ENCODE results near the gene DCLK2.

The DCLK2 gene

DNA sequence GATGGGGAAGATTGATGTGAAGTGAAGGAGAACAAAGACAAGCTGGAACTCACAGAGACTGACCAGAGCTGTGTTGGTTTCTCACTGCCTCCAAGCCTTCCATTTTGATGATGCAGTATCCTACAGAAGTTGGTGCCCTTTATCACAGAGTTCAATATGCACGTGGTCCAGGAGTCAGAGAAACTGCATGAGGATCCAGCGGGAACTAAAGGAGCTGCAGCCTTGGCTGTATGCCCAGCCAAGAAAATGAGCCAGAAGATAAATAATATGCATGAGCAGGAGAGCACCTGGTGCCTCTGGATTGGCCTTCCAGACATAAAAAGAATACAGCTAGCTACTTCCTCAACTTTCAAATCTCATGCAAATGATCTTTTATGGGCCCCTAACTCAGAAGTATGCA lies 44.3 kb upstream of the DCLK2 start:
- Histone ChIP-seq H3K27me3 (ENCODE audit: insufficient read depth, low read length) (no peaks in the 10 kb centered on the region), H3K9me2 (ENCODE audit: low read depth, low read length) (no peaks in the 10 kb centered on the region), H3K4me3 (ENCODE audit: low read depth, low read length, poor library complexity, severe bottlenecking) (no peak overlapping the region), H3K4me2 (ENCODE audit: low read length) (no peak overlapping the region), H2AFZ (ENCODE audit: low read length) (no peak overlapping the region), H4K20me1 (ENCODE audit: insufficient read depth, low read length) (no peaks in the 10 kb centered on the region), H3K79me2 (ENCODE audit: insufficient read depth, low read length) (no peaks in the 10 kb centered on the region), H3F3A (ENCODE audit: insufficient read depth, low read length) (no peaks in the 10 kb centered on the region), H3K36me3 (ENCODE audit: insufficient read depth, low read length) (no peaks in the 10 kb centered on the region), H3K9me3 (ENCODE audit: low read length) (no peaks in the 10 kb centered on the region), H3K4me1 (ENCODE audit: insufficient read depth, low read length, severe bottlenecking) (peaks cover 16% of the 10 kb centered on the region), H3K9ac (ENCODE audit: low read length) (no peak overlapping the region), H3K27ac (ENCODE audit: low read depth, low read length, poor library complexity, severe bottlenecking) (no peak overlapping the region)
- TF ChIP-seq, protein P1, sequence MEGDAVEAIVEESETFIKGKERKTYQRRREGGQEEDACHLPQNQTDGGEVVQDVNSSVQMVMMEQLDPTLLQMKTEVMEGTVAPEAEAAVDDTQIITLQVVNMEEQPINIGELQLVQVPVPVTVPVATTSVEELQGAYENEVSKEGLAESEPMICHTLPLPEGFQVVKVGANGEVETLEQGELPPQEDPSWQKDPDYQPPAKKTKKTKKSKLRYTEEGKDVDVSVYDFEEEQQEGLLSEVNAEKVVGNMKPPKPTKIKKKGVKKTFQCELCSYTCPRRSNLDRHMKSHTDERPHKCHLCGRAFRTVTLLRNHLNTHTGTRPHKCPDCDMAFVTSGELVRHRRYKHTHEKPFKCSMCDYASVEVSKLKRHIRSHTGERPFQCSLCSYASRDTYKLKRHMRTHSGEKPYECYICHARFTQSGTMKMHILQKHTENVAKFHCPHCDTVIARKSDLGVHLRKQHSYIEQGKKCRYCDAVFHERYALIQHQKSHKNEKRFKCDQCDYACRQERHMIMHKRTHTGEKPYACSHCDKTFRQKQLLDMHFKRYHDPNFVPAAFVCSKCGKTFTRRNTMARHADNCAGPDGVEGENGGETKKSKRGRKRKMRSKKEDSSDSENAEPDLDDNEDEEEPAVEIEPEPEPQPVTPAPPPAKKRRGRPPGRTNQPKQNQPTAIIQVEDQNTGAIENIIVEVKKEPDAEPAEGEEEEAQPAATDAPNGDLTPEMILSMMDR (IDR thresholded peaks at IDR 0.05; ENCODE audit: low read length), result no peak
- TF ChIP-seq EZH2 (IDR thresholded peaks at IDR 0.05; ENCODE audit: borderline replicate concordance, low read length), result no peak

DNA sequence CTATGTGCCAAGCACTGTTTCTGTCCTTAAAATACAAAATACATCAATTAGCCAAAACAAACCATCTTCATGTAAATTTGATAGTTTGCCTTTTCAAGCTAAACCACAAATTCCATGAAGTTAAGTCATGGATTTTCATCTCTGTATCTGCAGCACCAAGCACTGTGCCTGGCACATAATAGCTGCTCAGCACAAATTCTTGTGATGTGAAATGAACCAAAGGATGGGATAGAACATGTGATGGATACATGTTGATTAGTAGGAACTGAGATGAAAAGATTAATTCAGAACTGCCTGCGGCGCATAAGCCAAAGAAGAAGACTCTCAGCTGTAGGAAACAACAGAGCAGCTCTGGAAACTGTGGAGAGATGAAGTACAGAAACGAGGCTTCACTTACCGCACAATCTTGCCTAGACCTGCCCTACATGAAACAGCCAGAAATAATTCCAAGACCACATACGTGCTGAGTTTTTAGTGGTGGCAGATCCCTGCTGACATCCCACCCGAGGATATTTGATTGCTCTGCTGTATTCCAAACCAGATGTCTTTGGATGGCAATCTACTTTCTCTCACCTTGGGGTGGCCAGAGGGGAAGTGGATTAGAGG lies 40.9 kb upstream of the DCLK2 start:
- Histone ChIP-seq H3K4me2 (ENCODE audit: low read length) (no peak overlapping the region), H3K9ac (ENCODE audit: low read length) (no peak overlapping the region), H3K4me3 (ENCODE audit: low read depth, low read length, poor library complexity, severe bottlenecking) (no peak overlapping the region), H3K79me2 (ENCODE audit: insufficient read depth, low read length) (no peaks in the 10 kb centered on the region), H3K27me3 (ENCODE audit: insufficient read depth, low read length) (no peaks in the 10 kb centered on the region), H3K9me2 (ENCODE audit: low read depth, low read length) (no peaks in the 10 kb centered on the region), H4K20me1 (ENCODE audit: insufficient read depth, low read length) (no peaks in the 10 kb centered on the region), H3F3A (ENCODE audit: insufficient read depth, low read length) (no peaks in the 10 kb centered on the region), H2AFZ (ENCODE audit: low read length) (no peak overlapping the region), H3K9me3 (ENCODE audit: low read length) (no peaks in the 10 kb centered on the region), H3K36me3 (ENCODE audit: insufficient read depth, low read length) (no peaks in the 10 kb centered on the region), H3K27ac (ENCODE audit: low read depth, low read length, poor library complexity, severe bottlenecking) (peak overlapping the region; percentile 83), H3K4me1 (ENCODE audit: insufficient read depth, low read length, severe bottlenecking) (peaks cover 31% of the 10 kb centered on the region)
- TF ChIP-seq, protein P1 (IDR thresholded peaks at IDR 0.05; ENCODE audit: low read length), result no peak
- TF ChIP-seq EZH2 (IDR thresholded peaks at IDR 0.05; ENCODE audit: borderline replicate concordance, low read length), result no peak

GRCh38 chr4:150038335-150039076 lies 39.7 kb upstream of the DCLK2 start:
- H3K4me1 ChIP-seq (ENCODE audit: insufficient read depth, low read length, severe bottlenecking), result peaks cover 31% of the 10 kb centered on the region
- TF ChIP-seq, protein P1 (IDR thresholded peaks at IDR 0.05; ENCODE audit: low read length), result no peak
- TF ChIP-seq EZH2 (IDR thresholded peaks at IDR 0.05; ENCODE audit: borderline replicate concordance, low read length), result no peak
- H3K9me2 ChIP-seq (ENCODE audit: low read depth, low read length), result no peaks in the 10 kb centered on the region
- no peak overlapping the region for H3K4me3 ChIP-seq (ENCODE audit: low read depth, low read length, poor library complexity, severe bottlenecking)
- H3K9me3 ChIP-seq (ENCODE audit: low read length), result no peaks in the 10 kb centered on the region
- H3K79me2 ChIP-seq (ENCODE audit: insufficient read depth, low read length), result no peaks in the 10 kb centered on the region
- H3K4me2 ChIP-seq (ENCODE audit: low read length), result peak overlapping the region; percentile 27; the same call in 1 of the 2 replicates
- H3K36me3 ChIP-seq (ENCODE audit: insufficient read depth, low read length), result no peaks in the 10 kb centered on the region
- H3K27ac ChIP-seq (ENCODE audit: low read depth, low read length, poor library complexity, severe bottlenecking), result peak overlapping the region; percentile 83
- H3K9ac ChIP-seq (ENCODE audit: low read length), result no peak overlapping the region
- H4K20me1 ChIP-seq (ENCODE audit: insufficient read depth, low read length), result no peaks in the 10 kb centered on the region
- H3K27me3 ChIP-seq (ENCODE audit: insufficient read depth, low read length), result no peaks in the 10 kb centered on the region
- no peak overlapping the region; the same call in 1 of the 2 replicates for H2AFZ ChIP-seq (ENCODE audit: low read length)
- no peaks in the 10 kb centered on the region for H3F3A ChIP-seq (ENCODE audit: insufficient read depth, low read length)

All from OCI-LY1 (cell line).